Calu3 (cell line): ENCODE data around the gene FOXR1. TPM values are rescaled to one million over a fixed set of nuclear protein-coding genes. Genes with fewer than 3 reads are reported as not detected.

Source experiments
- BruUV-seq: library from RNA; stranded (reverse); fragments of 400-500 nt; replicated peaks from 2 replicates; lab custom pipeline; 2021; lab: Mats Ljungman, UMichigan
- CTCF ChIA-PET: fragments of 300-600 bp; sonication (Branson Sonifier 250); formaldehyde crosslinking; loops from one replicate; lab custom pipeline; 2022; ENCODE audit warnings: antibody characterized with exemption; lab: Charles Lee
- DNase-seq: peaks from one replicate; pipeline ENCODE4 v3.0.0; 2022
- H3K27ac Mint-ChIP-seq: one replicate; pipeline ENCODE4 v1.8.0; 2022; ENCODE audit warnings: mixed read lengths; ENCODE audit not compliant: unreplicated experiment
- H3K27me3 Mint-ChIP-seq: one replicate; pipeline ENCODE4 v1.8.0; 2022; ENCODE audit warnings: mixed read lengths; ENCODE audit not compliant: unreplicated experiment
- H3K36me3 Mint-ChIP-seq: one replicate; pipeline ENCODE4 v1.8.0; 2022; ENCODE audit warnings: mild to moderate bottlenecking, moderate library complexity, mixed read lengths; ENCODE audit not compliant: insufficient read depth, unreplicated experiment
- H3K4me1 Mint-ChIP-seq: one replicate; pipeline ENCODE4 v1.8.0; 2022; ENCODE audit warnings: mild to moderate bottlenecking, low read depth, mixed read lengths; ENCODE audit not compliant: unreplicated experiment
- H3K4me3 Mint-ChIP-seq: one replicate; pipeline ENCODE4 v1.8.0; 2022; ENCODE audit warnings: mild to moderate bottlenecking, low read depth, moderate library complexity, mixed read lengths; ENCODE audit not compliant: unreplicated experiment
- H3K9me3 Mint-ChIP-seq: one replicate; pipeline ENCODE4 v1.8.0; 2022; ENCODE audit warnings: low read depth, mixed read lengths; ENCODE audit not compliant: unreplicated experiment
- CTCF ChIP-seq: fragments of 200-600 bp; IDR thresholded peaks from one replicate; pipeline ENCODE4 v1.8.0; 2022; ENCODE audit warnings: antibody characterized with exemption; ENCODE audit not compliant: unreplicated experiment
- intact Hi-C: fragments of 100-400 bp; cut with micrococcal nuclease; formaldehyde crosslinking; loops from one replicate; pipeline ENCODE4 v1.10.0; 2022; ENCODE audit not compliant: unreplicated experiment
- total RNA-seq: library from RNA; stranded (reverse); gene quantifications from 2 replicates; pipeline ENCODE4 v1.2.3, GENCODE V29; 2022

Gene FOXR1
- total RNA-seq, 1 experiment from 2014 or later = not detected

- H3K4me3 Mint-ChIP-seq = no peak overlapping the region
- BruUV-seq = no TSS peak
- CTCF ChIA-PET = no interaction called here
Measured at GRCh38 chr11:118939404-118939915, 32.1 kb upstream of the FOXR1 start.

GRCh38 chr11:118939953-118940598, 31.5 kb upstream of the FOXR1 start:
- no peak for TF ChIP-seq CTCF
- no peaks in the 10 kb centered on the region for H3K27me3 Mint-ChIP-seq
- intact Hi-C loops = no loop called here
- BruUV-seq = no TSS peak
- peaks cover 23% of the 10 kb centered on the region for H3K4me1 Mint-ChIP-seq
- CTCF ChIA-PET = interaction anchor here (0.6 kb wide), 1 partner anchor 17 kb away, joined by 5 read pairs; no protein-coding TSS in a partner anchor
- peaks cover 5% of the 10 kb centered on the region for H3K36me3 Mint-ChIP-seq
- no peak overlapping the region for H3K4me3 Mint-ChIP-seq
- no peak for DNase-seq
- H3K9me3 Mint-ChIP-seq = no peaks in the 10 kb centered on the region
- no peak overlapping the region for H3K27ac Mint-ChIP-seq

More at GRCh38 chr11:118939404-118939915, 32.1 kb upstream of the FOXR1 start:
- no peaks in the 10 kb centered on the region for H3K9me3 Mint-ChIP-seq
- H3K4me1 Mint-ChIP-seq = peaks cover 23% of the 10 kb centered on the region
- TF ChIP-seq CTCF = no peak
- DNase-seq = no peak
- intact Hi-C loops = no loop called here
- H3K27me3 Mint-ChIP-seq = no peaks in the 10 kb centered on the region
- peaks cover 5% of the 10 kb centered on the region for H3K36me3 Mint-ChIP-seq
- H3K27ac Mint-ChIP-seq = peak overlapping the region; percentile 83

- CTCF ChIA-PET = no interaction called here
- TF ChIP-seq CTCF = no peak
- intact Hi-C loops = no loop called here
- Mint-ChIP-seq H3K27me3 (peaks cover 7% of the 10 kb centered on the region), H3K9me3 (no peaks in the 10 kb centered on the region), H3K4me3 (no peak overlapping the region), H3K36me3 (no peaks in the 10 kb centered on the region), H3K27ac (no peak overlapping the region), H3K4me1 (no peaks in the 10 kb centered on the region)
- no TSS peak for BruUV-seq
- DNase-seq = no peak
Measured at GRCh38 chr11:118947091-118947490, 24.5 kb upstream of the FOXR1 start.

GRCh38 chr11:118948000-118948399, 23.6 kb upstream of the FOXR1 start:
- Mint-ChIP-seq H3K27ac (no peak overlapping the region), H3K27me3 (peaks cover 7% of the 10 kb centered on the region), H3K4me1 (no peaks in the 10 kb centered on the region), H3K36me3 (no peaks in the 10 kb centered on the region), H3K4me3 (no peak overlapping the region), H3K9me3 (no peaks in the 10 kb centered on the region)
- TF ChIP-seq CTCF = no peak
- intact Hi-C loops = no loop called here
- CTCF ChIA-PET = no interaction called here
- no peak for DNase-seq
- no TSS peak for BruUV-seq
